Measurements from ENCODE around the gene OPA1.

- TF ChIP-seq, protein P1, sequence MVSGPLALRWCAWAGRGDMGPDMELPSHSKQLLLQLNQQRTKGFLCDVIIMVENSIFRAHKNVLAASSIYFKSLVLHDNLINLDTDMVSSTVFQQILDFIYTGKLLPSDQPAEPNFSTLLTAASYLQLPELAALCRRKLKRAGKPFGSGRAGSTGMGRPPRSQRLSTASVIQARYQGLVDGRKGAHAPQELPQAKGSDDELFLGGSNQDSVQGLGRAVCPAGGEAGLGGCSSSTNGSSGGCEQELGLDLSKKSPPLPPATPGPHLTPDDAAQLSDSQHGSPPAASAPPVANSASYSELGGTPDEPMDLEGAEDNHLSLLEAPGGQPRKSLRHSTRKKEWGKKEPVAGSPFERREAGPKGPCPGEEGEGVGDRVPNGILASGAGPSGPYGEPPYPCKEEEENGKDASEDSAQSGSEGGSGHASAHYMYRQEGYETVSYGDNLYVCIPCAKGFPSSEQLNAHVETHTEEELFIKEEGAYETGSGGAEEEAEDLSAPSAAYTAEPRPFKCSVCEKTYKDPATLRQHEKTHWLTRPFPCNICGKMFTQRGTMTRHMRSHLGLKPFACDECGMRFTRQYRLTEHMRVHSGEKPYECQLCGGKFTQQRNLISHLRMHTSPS (CRISPR knock-in tag; IDR thresholded peaks at IDR 0.05; ENCODE audit: low read depth): no peak
- TF ChIP-seq TAF1 (CRISPR knock-in tag; IDR thresholded peaks at IDR 0.05) (no peak), ZNF333 (CRISPR knock-in tag; IDR thresholded peaks at IDR 0.05; ENCODE audit: borderline replicate concordance) (no peak), POLR2A (IDR thresholded peaks at IDR 0.05; ENCODE audit: insufficient read depth in 1 of 2, low read depth in 2 of 2, low read length in 2 of 2) (no peak), ZNF780A (CRISPR knock-in tag; IDR thresholded peaks at IDR 0.05) (no peak), SALL2 (CRISPR knock-in tag; IDR thresholded peaks at IDR 0.05) (no peak), JUN (CRISPR knock-in tag; IDR thresholded peaks at IDR 0.05) (no peak), ZNF441 (CRISPR knock-in tag; IDR thresholded peaks at IDR 0.05; ENCODE audit: borderline replicate concordance) (no peak), KLF13 (CRISPR knock-in tag; IDR thresholded peaks at IDR 0.05) (no peak), BRD4 (CRISPR knock-in tag; IDR thresholded peaks at IDR 0.05) (no peak)
- TF ChIP-seq, protein P2, sequence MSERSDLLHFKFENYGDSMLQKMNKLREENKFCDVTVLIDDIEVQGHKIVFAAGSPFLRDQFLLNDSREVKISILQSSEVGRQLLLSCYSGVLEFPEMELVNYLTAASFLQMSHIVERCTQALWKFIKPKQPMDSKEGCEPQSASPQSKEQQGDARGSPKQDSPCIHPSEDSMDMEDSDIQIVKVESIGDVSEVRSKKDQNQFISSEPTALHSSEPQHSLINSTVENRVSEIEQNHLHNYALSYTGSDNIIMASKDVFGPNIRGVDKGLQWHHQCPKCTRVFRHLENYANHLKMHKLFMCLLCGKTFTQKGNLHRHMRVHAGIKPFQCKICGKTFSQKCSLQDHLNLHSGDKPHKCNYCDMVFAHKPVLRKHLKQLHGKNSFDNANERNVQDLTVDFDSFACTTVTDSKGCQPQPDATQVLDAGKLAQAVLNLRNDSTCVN (CRISPR knock-in tag; IDR thresholded peaks at IDR 0.05; ENCODE audit: borderline replicate concordance): no peak
- TF ChIP-seq, protein P3, sequence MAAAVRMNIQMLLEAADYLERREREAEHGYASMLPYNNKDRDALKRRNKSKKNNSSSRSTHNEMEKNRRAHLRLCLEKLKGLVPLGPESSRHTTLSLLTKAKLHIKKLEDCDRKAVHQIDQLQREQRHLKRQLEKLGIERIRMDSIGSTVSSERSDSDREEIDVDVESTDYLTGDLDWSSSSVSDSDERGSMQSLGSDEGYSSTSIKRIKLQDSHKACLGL (CRISPR knock-in tag; IDR thresholded peaks at IDR 0.05): no peak
- TF ChIP-seq, protein P4, sequence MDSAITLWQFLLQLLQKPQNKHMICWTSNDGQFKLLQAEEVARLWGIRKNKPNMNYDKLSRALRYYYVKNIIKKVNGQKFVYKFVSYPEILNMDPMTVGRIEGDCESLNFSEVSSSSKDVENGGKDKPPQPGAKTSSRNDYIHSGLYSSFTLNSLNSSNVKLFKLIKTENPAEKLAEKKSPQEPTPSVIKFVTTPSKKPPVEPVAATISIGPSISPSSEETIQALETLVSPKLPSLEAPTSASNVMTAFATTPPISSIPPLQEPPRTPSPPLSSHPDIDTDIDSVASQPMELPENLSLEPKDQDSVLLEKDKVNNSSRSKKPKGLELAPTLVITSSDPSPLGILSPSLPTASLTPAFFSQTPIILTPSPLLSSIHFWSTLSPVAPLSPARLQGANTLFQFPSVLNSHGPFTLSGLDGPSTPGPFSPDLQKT (CRISPR knock-in tag; IDR thresholded peaks at IDR 0.05; ENCODE audit: borderline replicate concordance): no peak
These were observed 67.2 kb downstream of the OPA1 start for GRCh38 chr3:193660171-193660570.
